ENCODE measurements around the gene P3H4.

DNA sequence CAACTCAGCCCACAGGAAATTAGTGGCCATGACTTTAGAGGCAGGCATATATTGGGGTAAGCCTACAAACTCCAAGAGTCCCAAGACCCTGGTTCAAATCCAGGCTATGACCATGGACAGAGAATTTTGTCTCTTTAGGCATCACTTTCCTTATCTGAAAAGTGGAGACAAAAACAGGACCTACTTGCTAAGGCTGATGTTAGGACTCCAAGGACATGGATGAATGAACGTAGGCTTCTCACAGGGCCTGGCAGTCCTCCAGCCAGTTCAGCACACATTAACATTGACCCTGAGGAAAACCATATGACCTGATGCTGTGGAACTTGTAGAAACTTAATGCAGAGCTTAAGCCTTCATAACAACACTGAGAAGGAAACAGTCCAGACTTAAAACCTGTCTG is 2.4 kb upstream of the P3H4 start:
- TF ChIP-seq, protein P1, sequence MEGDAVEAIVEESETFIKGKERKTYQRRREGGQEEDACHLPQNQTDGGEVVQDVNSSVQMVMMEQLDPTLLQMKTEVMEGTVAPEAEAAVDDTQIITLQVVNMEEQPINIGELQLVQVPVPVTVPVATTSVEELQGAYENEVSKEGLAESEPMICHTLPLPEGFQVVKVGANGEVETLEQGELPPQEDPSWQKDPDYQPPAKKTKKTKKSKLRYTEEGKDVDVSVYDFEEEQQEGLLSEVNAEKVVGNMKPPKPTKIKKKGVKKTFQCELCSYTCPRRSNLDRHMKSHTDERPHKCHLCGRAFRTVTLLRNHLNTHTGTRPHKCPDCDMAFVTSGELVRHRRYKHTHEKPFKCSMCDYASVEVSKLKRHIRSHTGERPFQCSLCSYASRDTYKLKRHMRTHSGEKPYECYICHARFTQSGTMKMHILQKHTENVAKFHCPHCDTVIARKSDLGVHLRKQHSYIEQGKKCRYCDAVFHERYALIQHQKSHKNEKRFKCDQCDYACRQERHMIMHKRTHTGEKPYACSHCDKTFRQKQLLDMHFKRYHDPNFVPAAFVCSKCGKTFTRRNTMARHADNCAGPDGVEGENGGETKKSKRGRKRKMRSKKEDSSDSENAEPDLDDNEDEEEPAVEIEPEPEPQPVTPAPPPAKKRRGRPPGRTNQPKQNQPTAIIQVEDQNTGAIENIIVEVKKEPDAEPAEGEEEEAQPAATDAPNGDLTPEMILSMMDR (IDR thresholded peaks at IDR 0.05 in 4 of 5, conservative IDR thresholded peaks at IDR 0.05 in 1 of 5) = no peak
- TF ChIP-seq POLR2A (IDR thresholded peaks at IDR 0.05) = no peak
